ENCODE measurements around the gene PHGDH.
A peak's percentile ranks its signal among the peaks of the same experiment; 100 is the strongest.

Gene PHGDH

DNA sequence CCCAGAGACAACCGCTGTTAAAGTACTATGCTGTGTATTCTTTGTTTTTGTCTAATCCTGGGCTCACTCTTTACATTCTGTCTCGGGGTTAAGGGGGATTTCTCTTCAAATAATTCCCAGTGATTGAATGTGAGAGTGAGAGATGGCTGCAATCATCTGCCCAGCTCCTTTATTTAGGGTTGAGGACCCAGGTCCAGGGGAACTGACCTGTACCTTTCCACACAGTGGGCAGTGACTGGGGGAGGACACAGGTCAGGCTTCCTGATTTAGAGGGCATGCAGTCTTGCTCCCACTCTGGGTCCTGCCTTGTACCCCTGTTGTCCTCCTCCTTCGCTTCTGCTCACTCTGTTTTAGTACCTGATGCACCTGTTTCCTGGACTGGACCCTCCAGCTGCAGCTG lies 22.0 kb downstream of the PHGDH start:
- no peak for DNase-seq

DNA sequence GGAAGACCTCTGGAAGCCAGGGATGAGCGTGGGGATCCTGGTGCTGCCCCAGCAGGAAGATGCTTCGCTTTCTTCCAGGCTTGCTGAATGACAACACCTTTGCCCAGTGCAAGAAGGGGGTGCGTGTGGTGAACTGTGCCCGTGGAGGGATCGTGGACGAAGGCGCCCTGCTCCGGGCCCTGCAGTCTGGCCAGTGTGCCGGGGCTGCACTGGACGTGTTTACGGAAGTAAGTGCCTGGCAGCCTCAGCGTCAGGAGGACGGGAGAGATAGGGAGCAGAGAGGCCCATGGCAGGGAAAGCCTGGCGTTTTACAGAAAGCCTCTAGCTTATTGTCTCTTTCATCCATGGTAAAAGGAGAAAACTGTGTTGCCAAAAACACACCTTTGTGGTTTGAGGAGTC lies 23.5 kb downstream of the PHGDH start:
- no peak for DNase-seq

DNA sequence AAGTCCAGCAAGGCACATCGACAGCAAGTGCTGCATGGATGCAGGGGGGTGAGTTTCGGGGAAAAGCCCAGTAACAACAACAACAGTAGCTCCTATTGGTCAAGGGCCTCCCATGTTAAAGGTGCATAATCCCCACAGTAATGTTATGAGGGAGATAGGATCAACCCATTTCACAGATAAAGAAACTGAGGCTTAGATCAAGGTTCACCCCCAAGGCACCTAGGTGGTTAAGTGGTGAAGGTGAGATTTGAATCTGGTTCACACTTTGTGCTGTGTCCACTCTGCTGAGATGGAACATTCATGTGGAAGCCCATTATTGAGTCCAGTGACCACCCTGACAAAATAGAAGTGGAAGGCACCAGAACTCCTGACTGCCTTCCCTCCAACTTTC lies 24.9 kb downstream of the PHGDH start:
- no peak for DNase-seq

DNA sequence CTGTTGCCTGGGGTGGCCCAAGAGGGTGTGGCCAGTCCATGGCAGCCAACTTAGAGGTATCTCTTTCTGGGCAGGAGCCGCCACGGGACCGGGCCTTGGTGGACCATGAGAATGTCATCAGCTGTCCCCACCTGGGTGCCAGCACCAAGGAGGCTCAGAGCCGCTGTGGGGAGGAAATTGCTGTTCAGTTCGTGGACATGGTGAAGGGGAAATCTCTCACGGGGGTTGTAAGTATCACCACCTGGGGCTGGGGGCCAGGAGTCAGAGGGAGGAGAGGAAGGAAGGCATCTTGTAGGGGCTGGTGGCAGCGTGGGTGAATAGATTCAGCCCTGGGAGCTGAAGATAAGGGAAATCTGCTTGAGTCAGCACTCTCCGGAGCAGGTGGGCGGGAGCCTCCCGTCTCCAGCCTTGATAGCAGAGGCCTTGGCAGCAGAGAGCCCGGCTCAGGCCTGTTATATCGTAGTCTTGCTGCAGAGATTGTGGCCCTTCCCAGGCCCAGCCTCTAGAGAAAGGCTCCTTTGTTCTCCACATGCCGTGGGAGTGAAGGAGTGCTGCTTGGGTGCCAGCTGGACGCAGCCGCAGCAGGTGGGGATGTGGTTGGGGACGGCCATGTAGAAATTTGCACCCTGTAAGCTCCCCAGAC lies 25.4 kb downstream of the PHGDH start:
- DNase-seq = no peak

DNA sequence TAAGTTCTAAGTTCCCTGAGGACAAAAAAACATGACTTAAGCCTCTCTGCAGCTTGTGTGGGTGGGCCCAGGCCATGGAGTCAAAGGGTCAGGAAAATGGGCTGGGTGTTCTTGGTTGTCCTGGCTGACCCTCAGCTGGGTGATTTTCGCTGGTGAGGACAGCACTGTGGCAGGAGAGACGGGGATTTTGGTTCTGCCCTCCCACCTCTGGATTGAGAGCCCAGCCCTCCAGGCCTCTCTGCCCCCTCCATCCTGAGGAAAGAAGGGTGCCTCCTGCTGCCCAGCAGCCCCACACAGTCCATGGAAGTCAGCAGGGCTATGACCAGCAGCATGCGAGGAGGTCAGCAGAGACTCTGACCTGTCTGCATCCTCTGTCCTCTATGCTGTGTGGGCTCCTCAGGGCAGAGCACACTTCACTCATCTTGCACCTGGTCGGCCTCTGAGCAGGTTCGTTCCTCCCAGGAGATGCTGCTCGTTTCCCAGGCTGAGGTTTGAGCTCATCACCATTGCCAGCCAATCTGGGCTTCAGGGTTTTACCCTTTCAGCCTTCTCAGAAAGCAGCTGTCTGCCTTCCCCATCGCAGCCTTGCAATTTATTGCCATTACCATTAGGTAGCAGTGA lies 26.5 kb downstream of the PHGDH start:
- no peak for DNase-seq

DNA sequence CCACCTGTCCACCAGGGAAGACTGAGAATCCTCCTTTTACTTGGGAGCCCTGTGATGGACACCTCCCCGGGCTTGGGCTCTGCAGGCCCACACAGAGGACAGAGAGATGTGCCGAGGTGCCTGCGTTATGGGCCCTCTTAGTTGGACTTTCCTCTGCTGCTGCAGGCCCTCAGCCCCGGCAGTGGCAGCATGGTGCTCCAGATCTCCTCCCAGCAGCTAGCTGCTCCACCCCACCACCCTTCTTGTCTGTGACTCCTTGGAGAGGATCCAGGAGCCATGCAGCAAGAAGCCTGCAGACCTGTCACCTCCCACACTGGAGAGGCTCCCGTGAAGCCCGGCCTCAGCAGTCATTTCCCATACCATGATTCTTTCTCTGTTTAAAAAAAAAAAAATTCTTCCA lies 27.4 kb downstream of the PHGDH start:
- DNase-seq = no peak

DNA sequence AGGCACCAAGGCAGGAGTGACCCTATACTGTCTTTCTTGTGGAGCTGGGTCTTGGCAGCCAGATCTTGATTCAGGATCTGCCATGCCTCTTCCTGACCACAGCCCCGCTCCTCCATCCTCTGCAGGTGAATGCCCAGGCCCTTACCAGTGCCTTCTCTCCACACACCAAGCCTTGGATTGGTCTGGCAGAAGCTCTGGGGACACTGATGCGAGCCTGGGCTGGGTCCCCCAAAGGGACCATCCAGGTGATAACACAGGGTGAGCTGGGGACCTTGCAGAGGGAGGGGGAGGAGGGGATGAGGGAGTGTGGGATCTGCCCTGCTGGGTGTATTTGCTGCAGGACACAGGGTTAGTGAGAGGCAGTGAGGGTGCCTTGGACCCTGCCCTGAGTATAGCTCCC lies 28.5 kb downstream of the PHGDH start:
- no peak for DNase-seq

DNA sequence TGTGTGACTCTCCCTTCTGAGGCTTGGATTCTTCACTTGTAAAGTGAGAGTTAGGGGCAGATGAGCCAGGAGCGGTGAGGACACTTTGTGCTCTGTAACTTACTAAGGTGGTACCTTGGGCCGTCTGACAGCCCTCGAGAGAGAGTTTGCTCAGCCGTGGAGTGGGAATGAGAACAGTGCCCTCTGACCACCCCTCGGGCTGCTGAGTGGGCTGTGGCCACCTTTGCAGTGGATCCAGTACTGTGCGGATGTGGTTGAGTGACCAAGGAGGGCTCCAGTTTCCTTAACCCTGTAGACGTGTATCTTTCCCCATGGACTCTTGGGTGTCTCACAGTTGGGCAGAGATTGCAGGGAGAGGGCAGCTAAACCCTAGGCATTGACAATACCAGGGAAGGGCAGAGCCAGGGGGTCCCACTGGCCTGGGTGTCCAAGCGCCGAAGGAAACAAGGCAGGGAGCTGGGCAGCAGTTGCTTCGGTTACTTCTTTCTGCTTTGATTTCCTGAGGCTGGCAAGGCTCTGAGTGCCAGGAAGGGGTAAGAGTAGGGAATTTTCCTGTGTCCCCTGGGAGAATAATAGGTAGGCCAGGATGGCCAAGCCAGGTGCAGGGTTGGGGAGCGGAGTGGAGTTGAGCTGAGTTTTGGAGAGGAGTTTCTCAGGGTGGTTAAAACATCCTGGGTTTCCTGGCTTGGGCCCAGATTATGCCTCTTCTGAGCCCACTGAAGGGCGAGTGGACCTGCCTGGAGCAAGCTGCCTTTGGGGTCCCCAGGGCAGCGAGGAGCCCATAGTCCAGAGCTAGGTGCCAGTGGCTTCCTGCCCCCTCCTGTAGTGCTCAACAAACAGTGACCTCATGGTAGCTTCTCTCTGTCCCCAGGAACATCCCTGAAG lies 29.4 kb downstream of the PHGDH start:
- DNase-seq = no peak

DNA sequence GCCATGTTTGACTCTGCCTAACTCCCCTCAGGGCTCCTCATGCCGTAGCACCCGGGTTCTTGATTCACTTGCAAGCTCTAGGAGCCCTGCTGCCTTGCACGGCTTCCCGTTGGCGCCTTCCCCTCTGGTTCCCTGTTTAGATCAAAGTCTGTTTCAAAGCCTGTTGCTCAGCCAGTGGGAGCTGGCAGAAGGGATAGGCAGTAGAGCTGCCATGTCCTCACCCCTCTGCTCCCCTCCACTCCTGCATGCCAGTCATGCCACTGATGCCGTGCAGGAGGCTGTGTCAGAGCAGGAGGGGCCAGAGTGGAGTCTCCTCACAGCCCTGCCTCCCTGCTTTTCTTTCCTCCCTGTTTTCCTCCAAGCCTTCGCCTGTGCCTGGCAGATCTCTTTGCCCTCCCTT lies 30.5 kb downstream of the PHGDH start:
- DNase-seq = no peak

DNA sequence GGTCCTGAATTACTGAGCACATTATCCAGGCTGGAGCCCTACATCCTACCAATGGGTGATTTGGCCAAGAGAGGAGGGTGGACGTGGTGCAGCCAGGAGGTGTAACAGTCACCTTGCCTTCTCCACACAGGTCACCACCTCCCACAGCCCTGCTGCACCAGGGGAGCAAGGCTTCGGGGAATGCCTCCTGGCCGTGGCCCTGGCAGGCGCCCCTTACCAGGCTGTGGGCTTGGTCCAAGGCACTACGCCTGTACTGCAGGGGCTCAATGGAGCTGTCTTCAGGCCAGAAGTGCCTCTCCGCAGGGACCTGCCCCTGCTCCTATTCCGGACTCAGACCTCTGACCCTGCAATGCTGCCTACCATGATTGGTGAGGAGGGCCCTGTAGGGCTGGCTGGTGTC lies 30.9 kb downstream of the PHGDH start:
- no peak for DNase-seq

DNA sequence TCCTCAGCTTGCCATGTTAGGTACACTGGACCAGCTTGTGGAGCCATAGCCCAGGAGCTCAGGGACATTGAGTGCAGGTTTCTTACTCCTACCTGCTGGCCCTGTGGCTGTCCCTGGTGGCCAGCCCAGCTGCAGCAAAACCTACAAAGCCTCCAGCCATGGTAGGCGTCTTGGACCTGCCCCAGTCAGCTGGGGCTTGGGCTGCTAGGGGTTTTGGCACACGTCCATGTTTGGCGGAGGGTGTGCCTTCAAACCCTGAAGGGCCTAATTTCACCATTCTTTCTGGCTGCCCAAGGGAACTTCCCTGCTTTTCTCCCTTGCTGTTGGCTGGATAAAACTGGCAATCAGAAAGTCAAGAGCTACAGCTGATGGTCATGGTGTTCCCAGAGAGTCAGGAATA lies 31.6 kb downstream of the PHGDH start:
- no peak for DNase-seq

DNA sequence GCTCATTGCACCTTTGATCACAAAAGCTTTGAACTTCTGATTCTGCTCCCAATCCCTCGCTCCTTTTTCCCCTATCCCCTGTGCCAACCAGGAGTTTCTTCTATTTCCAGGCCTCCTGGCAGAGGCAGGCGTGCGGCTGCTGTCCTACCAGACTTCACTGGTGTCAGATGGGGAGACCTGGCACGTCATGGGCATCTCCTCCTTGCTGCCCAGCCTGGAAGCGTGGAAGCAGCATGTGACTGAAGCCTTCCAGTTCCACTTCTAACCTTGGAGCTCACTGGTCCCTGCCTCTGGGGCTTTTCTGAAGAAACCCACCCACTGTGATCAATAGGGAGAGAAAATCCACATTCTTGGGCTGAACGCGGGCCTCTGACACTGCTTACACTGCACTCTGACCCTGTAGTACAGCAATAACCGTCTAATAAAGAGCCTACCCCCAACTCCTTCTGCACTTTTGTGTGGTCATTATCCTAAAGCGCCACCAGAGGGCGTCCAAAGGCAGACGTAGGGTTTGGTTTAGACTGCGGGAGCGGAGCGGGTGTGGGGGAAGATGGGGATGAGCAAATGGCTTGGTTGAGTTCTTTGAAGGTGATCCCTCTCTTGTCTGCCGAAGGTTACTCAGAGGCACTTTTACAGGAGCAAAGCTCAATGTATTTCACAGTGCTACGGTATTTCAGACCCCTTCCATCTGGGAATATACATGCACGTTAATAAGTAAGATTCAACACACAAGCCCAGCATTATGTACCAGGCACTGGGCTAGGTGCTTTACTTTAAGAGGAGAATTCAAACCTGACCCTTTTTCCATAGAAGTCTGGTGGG lies 32.3 kb downstream of the PHGDH start:
- peak in 1 of 2 experiments; percentile 26 for DNase-seq

DNA sequence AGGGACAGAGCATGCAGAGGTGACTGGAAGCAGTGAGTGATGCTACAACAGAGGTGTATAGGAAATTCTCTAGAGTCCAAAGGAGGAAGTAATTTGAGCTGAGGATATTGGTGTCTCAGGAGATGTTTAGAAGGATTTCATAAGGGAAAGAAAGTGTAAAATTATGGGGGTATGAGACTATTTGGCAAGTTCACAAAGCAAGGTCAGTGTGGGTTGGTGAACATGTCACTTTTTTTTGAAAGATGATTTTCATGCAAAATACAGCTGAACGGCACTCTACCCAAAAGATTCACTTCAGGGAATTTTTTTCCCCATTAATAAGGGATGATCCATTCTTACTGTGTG lies 32.8 kb downstream of the PHGDH start:
- DNase-seq = no peak

DNA sequence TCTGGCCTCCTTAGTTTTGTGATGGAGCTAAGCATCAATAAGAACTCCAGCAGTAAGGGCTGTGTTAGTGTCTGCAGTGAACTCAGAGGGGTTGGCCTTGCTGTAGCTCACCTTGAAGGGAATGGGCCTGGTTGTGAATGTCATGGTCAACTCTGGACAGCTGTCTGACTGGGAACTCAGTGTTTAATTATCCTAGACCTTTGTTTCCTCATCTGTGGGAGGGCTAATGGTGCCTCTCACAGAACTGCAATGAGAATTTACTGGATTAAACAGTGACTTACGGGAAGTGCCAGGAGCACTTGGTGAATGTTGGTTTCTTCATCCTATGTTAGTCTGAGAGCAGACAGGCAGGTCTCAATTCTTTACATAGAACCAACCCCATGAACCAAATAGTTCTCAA lies 33.3 kb downstream of the PHGDH start:
- no peak for DNase-seq

DNA sequence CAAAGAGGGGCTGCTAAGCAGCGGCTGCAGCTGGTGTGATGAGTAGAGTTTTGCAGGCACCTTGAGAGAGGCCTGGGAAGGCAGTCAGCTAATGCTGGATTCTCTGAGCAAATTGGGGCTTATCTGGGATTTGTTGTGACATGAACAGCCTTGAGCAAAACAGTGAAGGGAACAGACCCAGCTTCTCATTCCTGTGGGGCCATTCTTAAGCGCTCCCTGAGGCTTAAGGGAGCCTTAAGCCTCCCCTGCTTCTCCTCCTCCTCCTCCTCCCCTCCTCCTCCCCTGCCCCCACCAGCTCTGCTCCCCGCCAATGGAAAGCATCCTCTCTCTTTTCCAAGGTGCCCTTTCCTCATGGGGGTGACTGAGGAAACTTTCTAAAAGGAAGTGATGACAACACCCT lies 35.7 kb downstream of the PHGDH start:
- DNase-seq = no peak

DNA sequence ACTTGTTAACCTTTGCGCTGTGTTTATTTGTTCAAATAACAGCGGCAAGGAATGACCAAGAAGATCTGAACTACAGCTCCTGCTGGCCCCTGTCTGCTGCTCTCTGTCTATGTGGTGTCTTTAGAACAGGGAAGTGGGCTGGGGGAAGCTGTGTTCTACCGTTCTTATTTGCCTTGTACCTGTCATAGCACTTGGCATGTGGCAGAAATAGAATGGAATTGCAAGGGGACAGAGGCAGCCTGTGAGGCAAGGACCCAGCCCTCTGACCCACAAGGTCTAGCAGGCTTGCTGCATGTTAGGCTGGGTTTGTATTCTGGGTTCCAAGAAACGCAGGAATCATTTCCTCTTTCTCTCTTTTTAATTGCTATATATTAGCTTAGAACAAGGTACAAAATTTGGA lies 36.3 kb downstream of the PHGDH start:
- DNase-seq = no peak

DNA sequence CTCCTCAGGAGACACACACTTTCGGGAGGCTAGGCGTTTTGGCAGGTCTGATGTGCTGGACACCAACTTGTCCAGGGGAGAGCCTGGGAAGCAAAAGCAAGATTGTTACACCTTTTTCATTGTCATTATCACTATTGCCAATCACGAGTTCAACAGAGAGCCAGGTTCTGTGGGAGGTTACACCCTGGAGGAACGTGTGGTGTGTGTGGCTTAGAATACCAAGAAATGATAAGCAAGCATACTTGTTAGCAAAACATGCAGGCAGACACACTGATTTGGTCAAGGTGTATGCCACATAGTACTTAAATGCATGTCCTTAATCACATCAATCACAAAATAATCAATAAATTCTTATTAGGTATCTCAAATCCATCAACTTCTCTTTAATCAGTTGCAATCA lies 40.9 kb downstream of the PHGDH start:
- DNase-seq = no peak

DNA sequence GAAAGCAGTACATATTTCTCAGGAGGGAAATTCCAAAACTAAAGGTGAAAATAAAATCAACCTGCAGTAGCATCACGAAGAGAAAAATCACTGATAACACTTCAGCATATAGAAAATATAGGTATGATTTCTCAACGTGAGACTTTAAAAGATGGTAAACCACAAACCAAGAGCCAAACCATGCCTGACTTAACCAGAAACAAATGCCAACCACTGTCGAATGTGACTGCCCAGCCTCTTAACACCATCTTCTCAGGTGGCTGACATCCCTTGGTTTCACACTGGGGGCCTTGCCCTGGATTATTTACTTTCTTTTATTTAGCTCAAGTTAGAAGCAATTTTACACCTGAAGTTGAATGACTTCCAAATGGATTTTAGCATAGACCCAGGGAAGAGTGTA lies 46.9 kb downstream of the PHGDH start:
- no peak for DNase-seq

DNA sequence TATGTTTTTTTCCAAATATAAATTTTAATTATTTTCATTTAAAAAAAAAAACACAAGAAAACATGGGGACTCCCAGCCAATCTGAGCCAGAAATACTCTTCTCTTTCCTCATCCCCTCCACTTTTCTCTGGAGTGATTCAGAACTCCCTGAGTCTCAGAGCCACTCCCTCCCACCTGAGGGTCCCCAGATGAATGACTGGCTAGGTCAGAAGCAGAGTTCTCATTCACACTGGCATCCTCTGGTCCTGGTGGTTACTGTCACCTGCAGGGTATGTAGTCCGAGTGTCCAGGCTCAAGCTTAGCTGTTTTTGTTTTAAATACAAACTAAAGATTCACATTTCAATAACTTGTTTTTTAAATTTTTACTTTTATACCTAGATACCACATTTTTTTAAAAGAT lies 50.7 kb downstream of the PHGDH start:
- no peak for DNase-seq

DNA sequence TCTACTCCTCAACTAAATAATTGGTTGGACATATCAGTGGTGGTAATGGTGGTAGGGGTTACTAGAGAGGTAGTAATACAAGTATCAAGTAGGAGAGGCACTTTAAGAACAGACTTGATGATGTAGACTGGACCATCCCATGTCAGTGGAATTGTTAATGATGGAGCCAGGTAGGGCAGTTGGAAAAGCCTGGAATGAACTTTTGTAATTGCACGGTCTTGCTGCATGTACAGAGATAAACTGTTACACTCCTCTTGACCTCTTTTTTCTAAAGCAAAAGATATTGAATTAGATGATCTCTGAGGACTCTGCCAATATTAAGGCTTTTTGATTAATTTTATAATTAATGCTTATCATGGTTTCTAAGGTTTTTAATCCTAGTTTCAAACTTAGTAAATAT lies 51.2 kb downstream of the PHGDH start:
- no peak for DNase-seq

DNA sequence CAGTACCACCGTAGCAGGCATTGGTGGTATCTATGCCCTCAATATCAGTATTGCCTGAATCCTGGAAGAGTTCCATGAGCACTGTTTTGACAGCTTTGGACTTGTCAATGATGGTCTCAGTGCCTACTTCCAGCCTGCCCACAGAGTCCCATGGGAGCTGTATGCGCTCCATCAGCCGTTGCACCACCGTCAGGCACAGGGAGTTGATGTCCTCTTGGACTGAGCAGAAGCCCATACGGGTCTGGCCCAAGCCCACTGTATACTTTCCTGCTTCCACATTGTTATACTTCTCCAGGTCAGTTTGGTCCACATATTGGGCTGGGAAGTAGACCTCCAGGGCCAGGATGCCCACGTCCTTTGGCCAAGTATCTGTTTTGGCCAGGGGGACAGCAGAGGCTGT lies 52.5 kb downstream of the PHGDH start:
- DNase-seq = no peak

DNA sequence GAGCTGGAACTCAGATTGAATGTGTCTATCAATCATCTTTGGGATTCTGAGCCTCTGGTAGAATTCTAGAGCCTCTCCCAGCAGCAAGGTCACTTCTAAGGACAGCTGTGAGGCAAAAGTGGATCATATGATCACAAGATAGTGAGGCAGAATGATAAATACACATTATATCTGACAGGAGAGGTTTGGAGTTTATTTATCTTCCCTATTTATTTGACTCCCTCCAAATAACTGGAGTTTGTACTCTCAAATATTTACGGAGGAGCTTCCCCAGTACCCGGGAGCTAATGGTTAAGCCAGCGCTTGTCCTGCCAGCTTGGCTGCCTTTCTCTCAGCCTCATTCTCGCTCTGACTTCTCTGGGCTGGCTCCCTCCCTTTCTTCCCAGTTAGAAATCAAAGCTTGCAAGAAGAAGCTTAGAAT lies 54.6 kb downstream of the PHGDH start:
- no peak for DNase-seq

DNA sequence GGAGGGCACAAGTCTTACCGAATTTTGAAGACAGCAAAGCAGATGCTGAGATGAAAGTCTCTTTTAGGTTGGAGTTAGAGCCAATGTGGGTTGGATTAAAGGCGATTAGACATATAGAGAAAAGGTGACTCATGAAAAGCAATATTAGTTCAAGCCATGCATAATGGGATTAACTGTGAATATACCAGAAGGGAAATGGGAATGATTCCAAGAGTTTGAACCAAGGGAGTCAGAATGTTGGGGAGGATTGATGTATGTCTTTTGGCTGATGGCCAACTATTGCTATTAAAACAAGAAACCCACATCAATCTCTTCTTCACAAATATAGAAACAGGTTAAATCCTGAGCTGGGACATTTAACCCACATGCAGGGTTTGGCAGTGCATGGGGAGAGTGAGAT lies 55.8 kb downstream of the PHGDH start:
- no peak for DNase-seq

DNA sequence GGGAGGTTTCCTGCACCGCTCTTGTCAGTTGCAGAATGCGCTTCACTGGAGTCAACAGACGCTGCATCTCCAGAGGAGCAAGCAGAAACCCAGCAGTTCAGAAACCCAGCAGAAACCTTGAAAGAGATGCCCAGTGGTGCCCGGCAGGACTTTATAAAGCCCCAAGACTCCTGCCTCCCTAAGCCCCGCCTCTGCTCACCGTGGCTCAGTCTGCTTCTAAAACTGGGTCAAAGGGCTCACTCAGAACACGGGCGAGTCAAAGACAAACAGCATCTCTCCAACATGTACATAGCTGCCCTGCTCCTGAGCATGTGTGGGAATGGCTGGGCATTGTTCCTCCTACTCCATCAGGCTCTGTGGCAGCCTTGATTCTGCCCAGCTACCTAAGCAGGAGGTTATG lies 57.0 kb downstream of the PHGDH start, which contains the start of gene HMGCS2:
TSS of gene HMGCS2 (minus strand) at position 128 of the 400 bp plus-strand sequence. CDS start at position 67, 61 bp downstream.
- no peak for DNase-seq
